SK-N-DZ (cell line): Measurements from ENCODE around the gene TOR1AIP2.
A peak's percentile ranks its signal among the peaks of the same experiment; 100 is the strongest.
"Not testable (repeated sequence)": the region's sequence is repeated elsewhere in the genome, so short reads cannot be mapped to it uniquely, and the experiment has no call there.

Experiments used
- DNase-seq: peaks from one replicate; pipeline ENCODE4 v3.0.0-alpha.2; 2015; ENCODE audit warnings: low spot score

The TOR1AIP2 gene

DNA sequence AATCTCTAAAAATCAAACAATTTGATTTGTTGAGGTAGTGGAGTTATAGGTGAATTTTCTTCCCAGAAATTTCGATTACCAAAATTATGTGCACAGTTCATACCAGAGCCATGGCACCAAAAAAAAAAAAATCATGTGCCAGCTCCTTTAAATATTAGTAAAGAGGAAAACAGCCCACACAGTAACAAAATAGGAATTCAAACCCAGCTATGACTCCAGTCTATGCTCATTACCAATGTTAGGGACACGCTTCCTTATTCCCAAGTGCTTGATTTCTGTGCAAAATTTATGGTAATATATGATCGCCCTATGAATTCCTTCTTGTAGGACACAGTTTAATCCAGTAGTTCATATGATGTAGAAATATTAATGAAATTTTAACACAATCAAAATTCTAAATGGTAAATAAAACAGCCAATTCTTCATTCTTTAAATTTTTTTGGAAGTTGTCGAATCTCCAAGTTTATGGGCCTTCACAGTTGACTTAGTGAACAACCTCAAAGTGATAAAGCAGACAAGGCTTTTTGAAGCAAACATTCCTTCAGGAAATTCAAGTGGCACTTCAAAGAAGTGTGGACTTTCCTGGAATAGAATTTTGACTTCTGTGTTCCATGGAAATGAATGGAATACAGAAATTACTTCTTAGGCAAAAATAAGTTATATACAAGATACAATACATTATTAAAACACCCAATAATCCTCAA lies 1.9 kb downstream of the TOR1AIP2 start:
- DNase-seq = no peak

DNA sequence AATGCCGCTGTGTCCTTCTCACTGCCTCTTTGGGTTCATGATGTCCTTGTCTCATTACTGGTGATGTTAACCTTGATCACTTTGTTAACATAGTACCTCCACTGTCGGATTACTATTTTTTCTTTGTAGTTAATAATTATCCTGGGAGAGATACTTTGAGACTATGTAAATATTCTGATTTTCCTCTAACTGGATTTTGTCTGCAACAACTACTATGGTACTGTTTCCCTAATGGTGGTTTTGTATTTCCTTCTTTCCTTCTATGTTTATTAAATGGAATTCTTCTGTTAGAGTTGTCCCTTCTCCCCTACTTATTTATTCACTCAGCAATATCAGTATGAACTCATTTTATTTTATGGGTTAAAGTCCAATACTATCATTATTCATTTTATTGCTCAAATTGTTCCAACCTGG lies 4.2 kb downstream of the TOR1AIP2 start:
- no peak for DNase-seq

DNA sequence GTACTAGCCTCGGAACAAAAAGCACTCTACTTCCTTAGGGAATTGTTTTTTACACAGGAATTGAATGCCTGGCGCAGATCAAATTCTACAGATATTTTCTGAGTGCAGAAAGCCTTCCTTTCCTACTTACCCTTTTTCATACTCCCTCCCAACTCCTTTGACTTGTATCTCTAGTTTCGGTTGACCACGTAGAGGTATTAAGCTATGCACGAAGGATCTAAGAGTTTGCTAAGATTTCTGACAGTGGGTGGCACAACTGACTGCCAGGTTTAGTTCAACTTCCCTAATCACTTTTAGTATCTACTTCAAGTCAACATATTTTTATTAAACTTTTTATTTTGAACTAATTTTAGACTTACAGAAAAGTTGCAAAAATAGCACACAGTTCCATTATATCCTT lies 5.0 kb downstream of the TOR1AIP2 start:
- no peak for DNase-seq

- DNase-seq = no peak
These were observed 5.7 kb downstream of the TOR1AIP2 start for GRCh38 chr1:179871940-179872339.

GRCh38 chr1:179870870-179871269 lies 6.7 kb downstream of the TOR1AIP2 start:
- DNase-seq = no peak

DNA sequence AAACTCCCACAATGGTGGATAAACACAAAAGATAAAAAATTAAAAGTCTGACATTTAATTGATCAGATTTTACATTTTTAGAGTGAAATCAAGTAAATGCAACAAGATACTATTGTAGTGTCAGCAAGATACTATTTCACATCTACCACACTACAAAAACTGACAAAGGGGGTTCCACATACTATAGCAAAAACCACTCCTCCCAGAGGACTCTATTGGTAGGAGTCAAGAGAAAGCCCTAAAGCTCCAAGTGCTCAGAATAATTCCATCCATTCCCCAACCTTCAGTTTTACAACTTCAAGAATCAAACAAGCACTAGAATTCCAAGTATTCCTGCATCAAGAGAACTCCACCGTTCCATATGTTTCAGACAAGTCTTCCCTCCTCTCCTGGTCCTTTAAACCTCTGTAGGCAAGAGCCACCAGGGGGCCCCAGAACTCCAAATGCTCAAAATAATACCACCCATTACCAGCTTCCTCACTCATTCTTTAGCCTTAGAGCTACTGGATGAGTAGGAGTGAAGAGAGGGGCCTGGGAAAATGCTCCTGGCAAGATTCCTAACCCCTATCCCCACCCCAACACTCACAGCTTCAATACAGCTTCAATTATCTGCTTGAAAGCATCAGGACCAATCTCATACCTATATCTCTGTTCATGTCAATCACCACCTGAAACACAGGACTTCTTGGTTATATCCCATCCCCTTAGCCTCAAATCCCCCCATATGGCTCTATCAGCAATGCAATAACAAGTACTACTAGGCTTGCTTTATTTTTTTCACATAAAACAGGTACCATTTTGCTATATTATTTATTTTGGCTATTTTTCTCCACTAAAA lies 9.9 kb downstream of the TOR1AIP2 start:
- peak; percentile 59 for DNase-seq

DNA sequence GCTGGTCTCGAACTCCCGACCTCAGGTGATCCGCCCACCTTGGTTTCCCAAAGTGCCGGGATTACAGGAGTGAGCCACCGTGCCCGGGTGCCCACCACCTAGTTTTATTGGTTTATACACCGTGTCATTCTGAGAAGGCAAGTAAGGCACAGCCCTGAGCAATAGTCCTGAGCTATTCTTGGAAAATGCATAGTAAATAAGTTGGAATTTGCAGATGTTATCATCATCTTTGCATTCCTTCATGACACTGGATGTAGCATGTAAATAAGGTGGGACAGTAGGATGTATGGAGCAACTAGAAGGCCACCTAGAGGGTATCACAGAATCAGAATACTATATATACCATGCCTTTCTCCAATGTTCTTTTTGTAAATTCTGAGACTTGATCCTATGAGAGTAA lies 11.0 kb downstream of the TOR1AIP2 start:
- no peak for DNase-seq

- DNase-seq = no peak
These were observed 12.2 kb downstream of the TOR1AIP2 start for GRCh38 chr1:179865377-179865776.

DNA sequence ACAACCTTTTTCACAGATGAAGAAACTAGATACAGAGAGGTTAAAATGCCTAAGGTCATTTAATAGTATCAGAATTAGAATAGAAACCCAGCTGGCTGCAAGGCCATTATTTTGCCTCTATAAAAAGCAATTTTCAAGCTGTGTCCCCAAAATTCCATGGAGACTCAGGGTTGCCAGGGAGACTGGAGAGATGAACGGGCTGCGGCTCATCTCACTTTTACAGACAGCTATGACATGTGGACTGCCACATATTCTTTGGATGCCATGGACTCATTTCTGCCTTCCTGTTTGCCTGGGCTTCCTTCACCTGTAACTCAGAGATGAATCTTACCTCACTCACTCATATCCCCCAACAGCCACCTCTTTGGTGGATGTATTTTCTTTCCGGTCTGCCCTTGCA lies 17.0 kb downstream of the TOR1AIP2 start:
- no peak for DNase-seq

DNA sequence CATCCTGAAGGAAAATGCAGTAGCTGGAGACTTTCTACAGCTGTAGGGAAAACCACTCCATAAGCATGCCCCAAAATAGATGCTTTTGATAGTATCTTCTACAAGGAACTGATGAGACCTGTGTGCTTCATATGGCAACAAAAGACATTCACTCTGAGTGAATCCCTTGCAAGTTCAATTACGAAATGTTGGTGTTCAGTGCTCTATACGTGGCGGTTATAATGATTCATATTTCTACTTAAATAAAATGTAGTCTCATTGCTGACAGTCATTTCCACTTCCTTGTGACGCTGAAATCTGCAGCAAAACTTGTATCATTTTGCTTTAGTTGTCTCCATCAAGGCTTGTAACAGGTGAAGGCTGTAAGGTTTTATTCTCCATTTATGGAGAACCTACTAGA lies 20.6 kb downstream of the TOR1AIP2 start:
- DNase-seq = no peak

DNA sequence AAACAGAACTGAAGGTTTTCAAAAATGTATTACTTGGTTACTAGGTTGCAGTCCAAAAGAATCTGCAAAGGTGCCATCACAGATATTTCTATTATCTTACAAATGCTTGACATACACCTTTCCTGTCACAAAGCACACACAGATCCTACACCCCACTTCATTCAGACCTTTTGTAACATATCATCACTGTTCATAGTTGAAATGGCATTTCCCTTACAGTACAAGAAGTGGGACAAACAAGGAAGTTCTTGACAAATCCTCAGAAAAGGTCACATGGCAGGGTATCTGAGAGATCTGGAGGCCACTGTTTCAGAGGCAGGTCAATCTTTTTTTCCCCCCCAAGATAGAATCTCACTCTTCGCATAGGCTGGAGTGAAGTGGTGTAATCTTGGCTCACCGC lies 21.3 kb downstream of the TOR1AIP2 start:
- no peak for DNase-seq

GRCh38 chr1:179855831-179856230 lies 21.8 kb downstream of the TOR1AIP2 start:
- not testable (repeated sequence) for DNase-seq

DNA sequence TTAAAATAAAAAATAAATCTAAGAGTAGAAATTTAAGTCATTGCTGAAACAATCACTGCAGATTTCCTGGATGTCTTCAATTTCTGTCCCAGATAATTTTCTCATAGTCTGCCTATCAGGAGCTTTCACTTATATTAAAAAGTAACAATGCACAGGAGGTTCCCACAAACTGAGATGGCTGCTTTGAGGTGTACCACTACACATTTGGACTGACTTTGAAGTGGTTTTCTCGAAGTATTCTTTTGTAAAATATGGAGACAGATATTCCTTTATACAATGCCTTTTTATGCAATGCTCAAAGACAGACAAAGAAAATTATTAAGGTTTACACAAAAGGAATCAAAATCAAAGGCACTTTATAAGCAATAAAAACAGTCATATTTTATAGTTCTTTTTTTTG lies 24.5 kb downstream of the TOR1AIP2 start:
- no peak for DNase-seq

GRCh38 chr1:179848233-179848632 lies 29.4 kb downstream of the TOR1AIP2 start:
- DNase-seq = no peak

- no peak for DNase-seq
These were observed 37.5 kb downstream of the TOR1AIP2 start for GRCh38 chr1:179840107-179840506.

GRCh38 chr1:179836686-179837445 lies 40.7 kb downstream of the TOR1AIP2 start:
- DNase-seq = not testable (repeated sequence)

GRCh38 chr1:179831852-179832699 lies 45.5 kb downstream of the TOR1AIP2 start:
- no peak for DNase-seq

GRCh38 chr1:179831225-179831624 lies 46.4 kb downstream of the TOR1AIP2 start:
- no peak for DNase-seq

GRCh38 chr1:179828554-179829110 lies 49.0 kb downstream of the TOR1AIP2 start:
- DNase-seq = no peak

DNA sequence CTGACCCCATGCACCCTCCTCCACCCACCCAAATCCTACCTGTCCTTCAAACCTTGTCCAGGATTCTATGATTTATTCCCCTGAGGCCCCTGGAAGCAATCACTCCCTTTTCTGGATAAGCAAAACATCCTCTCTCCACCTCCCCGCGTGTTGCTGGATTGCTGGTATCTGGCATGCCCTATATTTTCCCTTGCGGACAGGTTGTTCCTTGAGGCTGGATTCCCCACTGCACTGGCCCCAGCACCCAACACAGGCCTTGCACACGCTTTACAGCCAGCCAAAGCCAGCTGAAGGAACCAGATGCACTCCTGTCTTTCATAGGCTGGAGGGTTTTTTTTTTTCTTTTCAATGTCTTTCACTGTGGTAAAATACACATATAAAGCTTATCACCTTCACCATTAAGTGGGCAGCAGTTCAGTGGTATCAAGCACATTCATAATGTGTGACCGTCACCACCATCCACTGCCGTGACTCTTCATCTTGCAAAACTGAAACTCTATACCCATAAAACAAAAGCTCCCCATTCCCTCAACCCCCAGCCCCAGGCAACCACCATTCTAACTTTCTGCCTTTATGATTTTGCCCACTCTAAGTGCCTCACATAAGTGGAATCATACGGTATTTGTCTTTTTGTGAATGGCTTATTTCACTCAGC lies 50.9 kb downstream of the TOR1AIP2 start:
- no peak for DNase-seq
